ENCODE results near the gene HNRNPDL.

Gene HNRNPDL

GRCh38 chr4:82382751-82383150, 47.5 kb downstream of the HNRNPDL start:
- no peak for DNase-seq

GRCh38 chr4:82381661-82382296, 48.5 kb downstream of the HNRNPDL start:
- DNase-seq = no peak

- no peak for DNase-seq
Measured at GRCh38 chr4:82381235-82381634, 49.0 kb downstream of the HNRNPDL start.

GRCh38 chr4:82380831-82381230, 49.4 kb downstream of the HNRNPDL start:
- no peak for DNase-seq

- peak in 6 of 14 donors; percentile 7 to 29 (median 12) for DNase-seq
Measured at GRCh38 chr4:82380344-82380743, 49.9 kb downstream of the HNRNPDL start.

- DNase-seq = no peak
Measured at GRCh38 chr4:82376109-82376508, 54.2 kb downstream of the HNRNPDL start.

- DNase-seq = peak; percentile 61 to 99 (median 93)
Measured at GRCh38 chr4:82373816-82374625, 56.2 kb downstream of the HNRNPDL start, which contains the start of gene HNRNPD. Gene HNRNPD (minus strand): TSS chr4:82373991. CDS start chr4:82373678, 313 bp downstream.

- DNase-seq = peak in 4 of 14 donors; percentile 53 to 81 (median 72)
Measured at GRCh38 chr4:82373486-82373815, 56.8 kb downstream of the HNRNPDL start.
